ENCODE data around the gene ZNF423. TPM values are rescaled to one million over a fixed set of nuclear protein-coding genes. Genes with fewer than 3 reads are reported as not detected.

Gene ZNF423
- total and polyA plus RNA-seq, 7 donors, result 2.3 to 30.7 (median 14.4) TPM

- H3K27me3 ChIP-seq (ENCODE audit: insufficient read depth in 3 of 3, low read length in 2 of 3), result no peaks in the 10 kb centered on the region
- no peak for TF ChIP-seq CTCF (IDR thresholded peaks at IDR 0.05)
- no peak overlapping the region for H3K4me3 ChIP-seq
- no peak for DNase-seq
- no peaks in the 10 kb centered on the region for H3K36me3 ChIP-seq (ENCODE audit: insufficient read depth in 1 of 2, low read depth in 1 of 2)
- ATAC-seq, result no peak
- intact Hi-C loops (cut with DNase I), result no loop called here
- 88 to 90% (median 88%) methylated on average over 23 of the region's 23 CpGs for WGBS, 3 donors
- no peaks in the 10 kb centered on the region for H3K9me3 ChIP-seq
- peaks cover 3% of the 10 kb centered on the region for H3K4me1 ChIP-seq
- H3K27ac ChIP-seq, result no peak overlapping the region
Observed at GRCh38 chr16:49767998-49768397, 87.9 kb downstream of the ZNF423 start.

GRCh38 chr16:49767414-49767813 lies 88.5 kb downstream of the ZNF423 start:
- 91 to 95% (median 92%) methylated on average over 5 of the region's 5 CpGs for WGBS, 3 donors
- H3K4me1 ChIP-seq, result peaks cover under 1% of the 10 kb centered on the region
- ATAC-seq, result no peak
- no peak overlapping the region for H3K27ac ChIP-seq
- intact Hi-C loops (cut with DNase I), result no loop called here
- no peaks in the 10 kb centered on the region for H3K9me3 ChIP-seq
- no peaks in the 10 kb centered on the region for H3K27me3 ChIP-seq (ENCODE audit: insufficient read depth in 3 of 3, low read length in 2 of 3)
- no peaks in the 10 kb centered on the region for H3K36me3 ChIP-seq (ENCODE audit: insufficient read depth in 1 of 2, low read depth in 1 of 2)
- H3K4me3 ChIP-seq, result no peak overlapping the region
- no peak for DNase-seq
- TF ChIP-seq CTCF (IDR thresholded peaks at IDR 0.05), result no peak

DNA sequence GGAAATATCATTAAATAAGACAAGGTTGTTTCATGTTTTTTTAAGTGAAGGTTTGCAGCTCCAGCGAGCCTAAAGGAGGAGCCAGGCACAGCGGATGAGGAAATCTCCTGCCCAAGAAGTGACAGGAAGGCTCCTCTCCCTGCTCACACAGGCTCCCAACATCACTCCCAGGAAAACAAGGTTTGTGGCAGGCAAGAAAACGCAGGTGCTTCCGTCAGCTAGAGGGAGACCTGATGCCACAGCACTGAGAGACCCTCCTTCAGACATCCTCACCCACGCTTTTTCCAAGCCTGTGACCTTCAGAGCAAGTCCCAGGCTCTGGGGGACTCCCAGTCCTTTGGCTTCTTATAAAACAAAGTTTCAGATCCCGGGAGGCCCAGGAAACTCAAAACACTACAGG lies 89.7 kb downstream of the ZNF423 start:
- no peaks in the 10 kb centered on the region for H3K4me1 ChIP-seq
- DNase-seq, result no peak
- no peak for ATAC-seq
- TF ChIP-seq CTCF (IDR thresholded peaks at IDR 0.05), result no peak
- no peaks in the 10 kb centered on the region for H3K27me3 ChIP-seq (ENCODE audit: insufficient read depth in 3 of 3, low read length in 2 of 3)
- intact Hi-C loops (cut with DNase I), result no loop called here
- H3K9me3 ChIP-seq, result no peaks in the 10 kb centered on the region
- H3K4me3 ChIP-seq, result no peak overlapping the region
- H3K27ac ChIP-seq, result no peak overlapping the region
- no peaks in the 10 kb centered on the region for H3K36me3 ChIP-seq (ENCODE audit: insufficient read depth in 1 of 2, low read depth in 1 of 2)
- WGBS, 3 donors, result 55 to 72% (median 66%) methylated on average over 6 of the region's 6 CpGs

DNA sequence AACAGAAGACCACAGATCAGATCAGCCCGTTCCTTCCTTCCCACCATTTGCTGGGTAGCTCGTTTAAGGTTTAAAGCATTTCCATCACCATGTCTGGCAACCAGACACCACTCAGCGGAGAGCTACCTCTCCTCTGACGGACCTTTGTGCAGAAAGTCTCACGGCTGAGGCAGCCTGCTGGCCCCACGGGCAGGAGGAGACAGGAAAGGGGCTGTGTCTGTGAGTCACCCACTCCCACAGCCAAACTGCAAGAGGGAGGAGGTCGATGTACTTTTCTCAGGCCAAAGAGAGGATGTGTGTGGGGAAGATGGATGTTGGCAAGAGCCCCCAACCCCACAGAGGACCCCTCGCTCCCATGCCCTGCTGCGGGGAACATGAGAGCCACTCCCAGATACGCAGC lies 92.1 kb downstream of the ZNF423 start:
- no peaks in the 10 kb centered on the region for H3K36me3 ChIP-seq (ENCODE audit: insufficient read depth in 1 of 2, low read depth in 1 of 2)
- H3K4me1 ChIP-seq, result no peaks in the 10 kb centered on the region
- no peak for ATAC-seq
- no peaks in the 10 kb centered on the region for H3K27me3 ChIP-seq (ENCODE audit: insufficient read depth in 3 of 3, low read length in 2 of 3)
- no peak overlapping the region for H3K27ac ChIP-seq
- no peak for TF ChIP-seq CTCF (IDR thresholded peaks at IDR 0.05)
- H3K9me3 ChIP-seq, result no peaks in the 10 kb centered on the region
- no peak overlapping the region for H3K4me3 ChIP-seq
- WGBS, 3 donors, result 86 to 91% (median 87%) methylated on average over 10 of the region's 10 CpGs
- intact Hi-C loops (cut with DNase I), result no loop called here
- DNase-seq, result no peak

GRCh38 chr16:49760815-49761214 lies 95.1 kb downstream of the ZNF423 start:
- no peak overlapping the region for H3K27ac ChIP-seq
- intact Hi-C loops (cut with DNase I), result no loop called here
- no peak for TF ChIP-seq CTCF (IDR thresholded peaks at IDR 0.05)
- H3K4me1 ChIP-seq, result no peaks in the 10 kb centered on the region
- no peak overlapping the region for H3K4me3 ChIP-seq
- WGBS, 3 donors, result 96 to 99% (median 96%) methylated on average over 7 of the region's 7 CpGs
- no peaks in the 10 kb centered on the region for H3K9me3 ChIP-seq
- DNase-seq (no peak), ATAC-seq (no peak)
- no peaks in the 10 kb centered on the region for H3K27me3 ChIP-seq (ENCODE audit: insufficient read depth in 3 of 3, low read length in 2 of 3)
- H3K36me3 ChIP-seq (ENCODE audit: insufficient read depth in 1 of 2, low read depth in 1 of 2), result no peaks in the 10 kb centered on the region

Measured in psoas muscle (tissue), 8 donors.